ENCODE data around the gene CCDC110.

Gene CCDC110

GRCh38 chr4:185480016-185480732, 8.6 kb upstream of the CCDC110 start:
- ChIA-PET CTCF (interaction anchor here (0.7 to 1.3 kb wide), 2 partner anchors 33 to 118 kb away, joined by 4 to 6 read pairs; no protein-coding TSS in a partner anchor), POLR2A (ENCODE audit: low non-redundant PET) (no interaction called here)
- H3K27ac ChIP-seq: no peak overlapping the region
- TF ChIP-seq CTCF (conservative IDR thresholded peaks at IDR 0.05; ENCODE audit: low read depth): no peak
- DNase-seq (ENCODE audit: low spot score): no peak

- CTCF ChIA-PET: interaction anchor here (0.7 to 1.3 kb wide), 2 partner anchors 32 to 118 kb away, joined by 4 to 6 read pairs; no protein-coding TSS in a partner anchor
- no peak for DNase-seq (ENCODE audit: low spot score)
- H3K27ac ChIP-seq: no peak overlapping the region
- POLR2A ChIA-PET (ENCODE audit: low non-redundant PET): no interaction called here
- TF ChIP-seq CTCF (conservative IDR thresholded peaks at IDR 0.05; ENCODE audit: low read depth): no peak
Measured at GRCh38 chr4:185479507-185479971, 8.0 kb upstream of the CCDC110 start.

DNA sequence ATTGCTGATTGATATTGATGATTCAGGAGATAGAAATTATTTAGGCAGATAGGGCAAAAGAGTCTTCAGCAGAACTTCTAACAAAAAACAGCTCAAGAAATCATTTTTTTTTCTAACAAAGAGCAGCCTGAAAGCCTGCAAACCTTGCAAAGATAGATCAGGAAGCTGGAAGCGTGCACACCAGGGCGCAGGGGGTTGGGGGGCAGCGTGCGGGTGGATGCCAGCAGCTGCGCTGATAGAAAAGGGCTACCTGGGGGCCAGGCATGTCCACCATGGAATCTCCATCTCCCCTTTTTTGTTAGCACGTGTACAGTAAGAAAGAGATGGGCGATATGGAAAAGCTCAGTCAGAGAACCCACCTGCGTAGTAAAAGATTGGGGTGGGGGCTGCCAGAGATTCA, 1.7 kb upstream of the CCDC110 start:
- H3K27ac ChIP-seq: no peak overlapping the region
- no peak for DNase-seq (ENCODE audit: low spot score)
- TF ChIP-seq CTCF (conservative IDR thresholded peaks at IDR 0.05; ENCODE audit: low read depth): no peak
- CTCF ChIA-PET: interaction anchor here (3.8 kb wide), 1 partner anchor 124 kb away, joined by 29 read pairs; no protein-coding TSS in a partner anchor
- POLR2A ChIA-PET (ENCODE audit: low non-redundant PET): no interaction called here

GRCh38 chr4:185472103-185472542, 590 bp upstream of the CCDC110 start:
- no peak for DNase-seq (ENCODE audit: low spot score)
- TF ChIP-seq CTCF (conservative IDR thresholded peaks at IDR 0.05; ENCODE audit: low read depth): no peak
- ChIA-PET CTCF (interaction anchor here (1.2 to 3.8 kb wide), 2 partner anchors 122 to 125 kb away, joined by 3 to 29 read pairs; no protein-coding TSS in a partner anchor), POLR2A (ENCODE audit: low non-redundant PET) (interaction anchor here (0.7 kb wide), 1 partner anchor 1589 kb away, joined by 3 read pairs; no protein-coding TSS in a partner anchor)
- no peak overlapping the region for H3K27ac ChIP-seq

GRCh38 chr4:185470501-185471195, 885 bp downstream of the CCDC110 start:
- ChIA-PET CTCF (interaction anchor here (0.6 to 3.8 kb wide), 3 partner anchors 127 to 131 kb away, joined by 3 to 29 read pairs (median 4); no protein-coding TSS in a partner anchor), POLR2A (ENCODE audit: low non-redundant PET) (no interaction called here)
- DNase-seq (ENCODE audit: low spot score): no peak
- TF ChIP-seq CTCF (conservative IDR thresholded peaks at IDR 0.05; ENCODE audit: low read depth): no peak
- H3K27ac ChIP-seq: no peak overlapping the region

DNA sequence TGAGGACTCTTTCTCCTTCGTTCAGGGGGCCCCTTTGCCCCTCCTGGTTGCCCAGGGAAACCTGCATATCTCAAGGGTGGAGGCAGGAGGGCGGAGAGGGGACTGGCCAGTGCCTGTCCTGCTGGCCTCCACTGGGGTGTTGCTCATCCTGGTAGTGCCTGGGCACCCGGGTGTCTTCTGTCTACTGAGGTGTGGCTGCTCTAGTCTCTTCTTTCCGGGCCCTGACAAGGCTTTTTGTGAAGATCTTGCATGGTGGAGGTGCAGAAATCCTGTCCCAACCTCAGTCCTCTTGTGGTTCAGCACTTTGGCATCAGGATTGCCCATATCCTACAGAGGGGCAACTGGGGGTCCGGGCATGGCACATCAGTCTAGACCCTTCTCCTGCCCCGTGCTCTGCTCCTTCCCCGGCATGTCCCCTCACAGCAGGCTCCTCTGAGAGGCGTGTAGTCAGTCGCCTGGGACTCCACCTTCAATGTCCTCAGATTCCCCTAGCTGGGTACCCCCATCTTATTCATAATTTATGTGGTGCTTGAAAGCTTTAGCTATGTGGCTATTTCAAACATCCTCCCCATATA, 1.9 kb downstream of the CCDC110 start:
- POLR2A ChIA-PET (ENCODE audit: low non-redundant PET): no interaction called here

More for the DNA sequence above, 1.9 kb downstream of the CCDC110 start:
- H3K27ac ChIP-seq: no peak overlapping the region
- TF ChIP-seq CTCF (conservative IDR thresholded peaks at IDR 0.05; ENCODE audit: low read depth): no peak
- DNase-seq (ENCODE audit: low spot score): no peak
- CTCF ChIA-PET: interaction anchor here (0.6 to 1.0 kb wide), 3 partner anchors 128 to 721 kb away, joined by 3 to 4 read pairs (median 3); no protein-coding TSS in a partner anchor
